Measurements from ENCODE around the gene ERFL. TPM values are rescaled to one million over a fixed set of nuclear protein-coding genes. Genes with fewer than 3 reads are reported as not detected.
"Not testable (repeated sequence)": the region's sequence is repeated elsewhere in the genome, so short reads cannot be mapped to it uniquely, and the experiment has no call there.

ERFL gene
- total RNA-seq, 1 experiment from 2014 or later = 0.37 TPM

- no peak for DNase-seq (ENCODE audit: low read depth)
- in situ Hi-C loops (cut with HindIII; ENCODE audit: low pct_unique_long_range_greater_than_20kb, low sequenced_read_pairs) = no loop called here
Measured at GRCh38 chr19:41947091-41947490, 18.8 kb upstream of the ERFL start.

- DNase-seq (ENCODE audit: low read depth) = no peak
- in situ Hi-C loops (cut with HindIII; ENCODE audit: low pct_unique_long_range_greater_than_20kb, low sequenced_read_pairs) = no loop called here
Measured at GRCh38 chr19:41945135-41945766, 17.0 kb upstream of the ERFL start.

- in situ Hi-C loops (cut with HindIII; ENCODE audit: low pct_unique_long_range_greater_than_20kb, low sequenced_read_pairs) = no loop called here
- no peak for DNase-seq (ENCODE audit: low read depth)
Measured at GRCh38 chr19:41944336-41944735, 16.1 kb upstream of the ERFL start.

- DNase-seq (ENCODE audit: low read depth) = no peak
- in situ Hi-C loops (cut with HindIII; ENCODE audit: low pct_unique_long_range_greater_than_20kb, low sequenced_read_pairs) = no loop called here
Measured at GRCh38 chr19:41941410-41942202, 13.4 kb upstream of the ERFL start.

GRCh38 chr19:41940731-41941409, 12.6 kb upstream of the ERFL start:
- in situ Hi-C loops (cut with HindIII; ENCODE audit: low pct_unique_long_range_greater_than_20kb, low sequenced_read_pairs) = no loop called here
- DNase-seq (ENCODE audit: low read depth) = no peak

- no peak for DNase-seq (ENCODE audit: low read depth)
- in situ Hi-C loops (cut with HindIII; ENCODE audit: low pct_unique_long_range_greater_than_20kb, low sequenced_read_pairs) = no loop called here
Measured at GRCh38 chr19:41939861-41940730, 11.8 kb upstream of the ERFL start.

- DNase-seq (ENCODE audit: low read depth); in situ Hi-C loops (cut with HindIII; ENCODE audit: low pct_unique_long_range_greater_than_20kb, low sequenced_read_pairs): not testable (repeated sequence)
Measured at GRCh38 chr19:41939209-41939608, 11.0 kb upstream of the ERFL start.

GRCh38 chr19:41937525-41938468, 9.5 kb upstream of the ERFL start:
- DNase-seq (ENCODE audit: low read depth) = no peak
- in situ Hi-C loops (cut with HindIII; ENCODE audit: low pct_unique_long_range_greater_than_20kb, low sequenced_read_pairs) = no loop called here

- DNase-seq (ENCODE audit: low read depth) = no peak
- in situ Hi-C loops (cut with HindIII; ENCODE audit: low pct_unique_long_range_greater_than_20kb, low sequenced_read_pairs) = no loop called here
Measured at GRCh38 chr19:41936961-41937360, 8.7 kb upstream of the ERFL start.

GRCh38 chr19:41936416-41936850, 8.2 kb upstream of the ERFL start:
- DNase-seq (ENCODE audit: low read depth) = no peak
- in situ Hi-C loops (cut with HindIII; ENCODE audit: low pct_unique_long_range_greater_than_20kb, low sequenced_read_pairs) = no loop called here

GRCh38 chr19:41935760-41936415, 7.6 kb upstream of the ERFL start:
- DNase-seq (ENCODE audit: low read depth) = no peak
- in situ Hi-C loops (cut with HindIII; ENCODE audit: low pct_unique_long_range_greater_than_20kb, low sequenced_read_pairs) = no loop called here

GRCh38 chr19:41934849-41935374, 6.7 kb upstream of the ERFL start:
- in situ Hi-C loops (cut with HindIII; ENCODE audit: low pct_unique_long_range_greater_than_20kb, low sequenced_read_pairs) = no loop called here
- DNase-seq (ENCODE audit: low read depth) = peak; percentile 61

- no peak for DNase-seq (ENCODE audit: low read depth)
- in situ Hi-C loops (cut with HindIII; ENCODE audit: low pct_unique_long_range_greater_than_20kb, low sequenced_read_pairs) = no loop called here
Measured at GRCh38 chr19:41933693-41934426, 5.6 kb upstream of the ERFL start.

GRCh38 chr19:41932720-41933332, 4.6 kb upstream of the ERFL start:
- no peak for DNase-seq (ENCODE audit: low read depth)
- in situ Hi-C loops (cut with HindIII; ENCODE audit: low pct_unique_long_range_greater_than_20kb, low sequenced_read_pairs) = no loop called here

- in situ Hi-C loops (cut with HindIII; ENCODE audit: low pct_unique_long_range_greater_than_20kb, low sequenced_read_pairs) = no loop called here
- DNase-seq (ENCODE audit: low read depth) = no peak
Measured at GRCh38 chr19:41932259-41932719, 4.0 kb upstream of the ERFL start.

All from Caki2 (cell line).